Jurkat, Clone E6-1 (cell line): ENCODE data around the gene ELP1. TPM values are rescaled to one million over a fixed set of nuclear protein-coding genes. Genes with fewer than 3 reads are reported as not detected.
"Not testable (repeated sequence)": the region's sequence is repeated elsewhere in the genome, so short reads cannot be mapped to it uniquely, and the experiment has no call there.

Experiments
- DNase-seq: peaks from one replicate; pipeline ENCODE4 v3.0.0-alpha.2; 2011; ENCODE audit warnings: low read depth, low spot score
- H3K4me3 ChIP-seq: 2 replicates; pipeline ENCODE4 v1.5.1; 2011; ENCODE audit warnings: mild to moderate bottlenecking, low read length, control low read depth, moderate library complexity
- polyA plus RNA-seq: library from polyadenylated mRNA; unstranded; fragments of >200 nt; gene quantifications from one replicate; pipeline ENCODE4 v1.2.1, GENCODE V29; 2012; ENCODE audit warnings: missing spikeins; ENCODE audit not compliant: insufficient read length, insufficient read depth

ELP1 gene
- 48.7 TPM for polyA plus RNA-seq

GRCh38 chr9:108933718-108934322, at the start of gene ELP1:
Gene ELP1, minus strand, starts transcription at chr9:108934124. Its CDS starts 2,978 bp downstream, at chr9:108931146.
- DNase-seq: peak; percentile 91
- H3K4me3 ChIP-seq: peak within 1 kb of the TSS; percentile 97

- no peak overlapping the region for H3K4me3 ChIP-seq
- no peak for DNase-seq
These were observed 47.0 kb upstream of the ELP1 start for GRCh38 chr9:108980893-108981292.

- no peak for DNase-seq
- H3K4me3 ChIP-seq: no peak overlapping the region
These were observed 44.3 kb upstream of the ELP1 start for GRCh38 chr9:108978205-108978604.

- H3K4me3 ChIP-seq: no peak overlapping the region
- no peak for DNase-seq
These were observed 40.0 kb upstream of the ELP1 start for GRCh38 chr9:108973895-108974294.

GRCh38 chr9:108972626-108973209, 38.8 kb upstream of the ELP1 start:
- no peak for DNase-seq
- no peak overlapping the region for H3K4me3 ChIP-seq

- DNase-seq: no peak
- no peak overlapping the region for H3K4me3 ChIP-seq
These were observed 38.3 kb upstream of the ELP1 start for GRCh38 chr9:108972186-108972585.

GRCh38 chr9:108971392-108971791, 37.5 kb upstream of the ELP1 start:
- H3K4me3 ChIP-seq: not testable (repeated sequence)

GRCh38 chr9:108967916-108968315, 34.0 kb upstream of the ELP1 start:
- DNase-seq: no peak
- H3K4me3 ChIP-seq: no peak overlapping the region

More at GRCh38 chr9:108971392-108971791, 37.5 kb upstream of the ELP1 start:
- DNase-seq: not testable (repeated sequence)

- H3K4me3 ChIP-seq: no peak overlapping the region
- no peak for DNase-seq
These were observed 29.7 kb upstream of the ELP1 start for GRCh38 chr9:108963459-108964143.

- H3K4me3 ChIP-seq: no peak overlapping the region
- no peak for DNase-seq
These were observed 27.2 kb upstream of the ELP1 start for GRCh38 chr9:108961151-108961550.

GRCh38 chr9:108960331-108960730, 26.4 kb upstream of the ELP1 start:
- DNase-seq: no peak
- H3K4me3 ChIP-seq: no peak overlapping the region

GRCh38 chr9:108956631-108957026, 22.7 kb upstream of the ELP1 start:
- DNase-seq: no peak
- H3K4me3 ChIP-seq: no peak overlapping the region

- DNase-seq: no peak
These were observed 22.2 kb upstream of the ELP1 start for GRCh38 chr9:108956022-108956630.

GRCh38 chr9:108953983-108954574, 20.2 kb upstream of the ELP1 start:
- H3K4me3 ChIP-seq: no peak overlapping the region
- DNase-seq: peak; percentile 32

More at GRCh38 chr9:108956022-108956630, 22.2 kb upstream of the ELP1 start:
- no peak overlapping the region for H3K4me3 ChIP-seq

- no peak overlapping the region for H3K4me3 ChIP-seq
- DNase-seq: no peak
These were observed 17.7 kb upstream of the ELP1 start for GRCh38 chr9:108951578-108951977.

- no peak for DNase-seq
- H3K4me3 ChIP-seq: no peak overlapping the region
These were observed 16.2 kb upstream of the ELP1 start for GRCh38 chr9:108950168-108950567.

GRCh38 chr9:108939975-108940374, 6.1 kb upstream of the ELP1 start:
- H3K4me3 ChIP-seq: no peak overlapping the region
- DNase-seq: no peak

- no peak for DNase-seq
- H3K4me3 ChIP-seq: no peak overlapping the region
These were observed 3.8 kb upstream of the ELP1 start for GRCh38 chr9:108937561-108938305.

GRCh38 chr9:108934323-108934893, 484 bp upstream of the ELP1 start, which contains the start of gene ABITRAM:
Gene ABITRAM, plus strand, starts transcription at chr9:108934400. Its CDS starts 87 bp downstream, at chr9:108934487.
- H3K4me3 ChIP-seq: peak within 1 kb of the TSS; percentile 97
- peak; percentile 78 for DNase-seq
